Ascending aorta (tissue), 2 donors: ENCODE measurements around the gene POU2F1. TPM values are rescaled to one million over a fixed set of nuclear protein-coding genes. Genes with fewer than 3 reads are reported as not detected.

ENCODE experiments used
- DNase-seq, 2 donors: peaks; one replicate each; pipeline ENCODE4 v3.0.0-alpha.2; 2019; ENCODE audit warnings: low spot score in 2 of 2
- H3K27ac ChIP-seq, 2 donors: fragments of 200-600 bp; sonication (generic); one replicate each; pipeline ENCODE4 v1.5.1; 2016 to 2017; ENCODE audit warnings: mild to moderate bottlenecking in 1 of 2
- H3K27me3 ChIP-seq: fragments of 200-600 bp; sonication (generic); one replicate; pipeline ENCODE4 v1.5.1; 2017
- H3K36me3 ChIP-seq, 2 donors: fragments of 200-600 bp; sonication (generic); one replicate each; pipeline ENCODE4 v1.5.1; 2016
- H3K4me1 ChIP-seq, 2 donors: fragments of 200-600 bp; sonication (generic); one replicate each; pipeline ENCODE4 v1.5.1; 2016 to 2017; ENCODE audit warnings: mild to moderate bottlenecking in 1 of 2
- H3K4me3 ChIP-seq, 2 donors: fragments of 200-600 bp; sonication (generic); one replicate each; pipeline ENCODE4 v1.5.1; 2016 to 2017; ENCODE audit warnings: mild to moderate bottlenecking in 1 of 2
- H3K9me3 ChIP-seq, 2 donors: fragments of 200-600 bp; sonication (generic); one replicate each; pipeline ENCODE4 v1.5.1; 2016
- CTCF ChIP-seq, 3 experiments: fragments of 200-600 bp in 2 of 3; fragments of 450-650 bp in 1 of 3; sonication (generic) in 2 of 3; IDR thresholded peaks; one replicate each; pipeline ENCODE4 v1.5.1; 2016 to 2019; ENCODE audit warnings: antibody characterized with exemption in 3 of 3, mild to moderate bottlenecking in 1 of 3, moderate library complexity in 1 of 3
- intact Hi-C: fragments of 100-400 bp; cut with DNase I; formaldehyde crosslinking; loops from one replicate; pipeline ENCODE4 v1.15.1; 2023
- total RNA-seq: library from RNA; depleted of rRNA; stranded (reverse); fragments of >200 nt; gene quantifications from one replicate; pipeline ENCODE4 v1.1.0, GENCODE V29; 2016

Gene POU2F1
- total RNA-seq, 1 donor from 2014 or later: 3.0 TPM

DNA sequence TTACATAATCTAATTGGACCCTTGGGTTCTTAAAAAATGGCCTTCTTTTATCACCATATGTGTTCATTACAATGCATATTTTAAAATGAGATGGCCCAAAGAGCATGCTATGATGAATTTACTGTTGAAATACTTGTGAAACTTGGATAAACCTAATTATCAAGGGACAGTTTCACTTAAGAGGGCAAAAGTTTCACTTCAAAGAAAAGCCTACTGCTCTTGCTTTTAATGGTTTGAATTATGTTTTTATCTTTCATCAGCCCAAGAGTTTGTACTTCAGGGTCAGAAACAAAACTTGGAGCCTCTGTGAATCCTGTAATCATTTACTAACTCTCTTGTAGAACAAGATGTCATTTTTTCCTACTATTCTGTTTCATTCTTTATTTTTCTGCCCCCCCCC, 32.3 kb downstream of the POU2F1 start:
- no peak overlapping the region for H3K27ac ChIP-seq
- H3K27me3 ChIP-seq: no peaks in the 10 kb centered on the region
- DNase-seq: no peak
- TF ChIP-seq CTCF (IDR thresholded peaks at IDR 0.05): no peak
- peaks cover 0 to 2% of the 10 kb centered on the region in 2 donors for H3K4me1 ChIP-seq
- H3K36me3 ChIP-seq: no peaks in the 10 kb centered on the region
- H3K9me3 ChIP-seq: no peaks in the 10 kb centered on the region
- no peak overlapping the region for H3K4me3 ChIP-seq
- intact Hi-C loops: no loop called here

- intact Hi-C loops: no loop called here
- H3K4me1 ChIP-seq: peaks cover 0 to 9% of the 10 kb centered on the region in 2 donors
Observed at GRCh38 chr1:167258858-167259257, 38.2 kb downstream of the POU2F1 start.

GRCh38 chr1:167262836-167263235, 42.1 kb downstream of the POU2F1 start:
- intact Hi-C loops: no loop called here
- Histone ChIP-seq H3K4me1 (peaks cover 0 to 9% of the 10 kb centered on the region in 2 donors), H3K4me3 (no peak overlapping the region), H3K27me3 (no peaks in the 10 kb centered on the region), H3K9me3 (no peaks in the 10 kb centered on the region), H3K27ac (no peak overlapping the region), H3K36me3 (no peaks in the 10 kb centered on the region)
- no peak for DNase-seq
- no peak for TF ChIP-seq CTCF (IDR thresholded peaks at IDR 0.05)

More at GRCh38 chr1:167258858-167259257, 38.2 kb downstream of the POU2F1 start:
- Histone ChIP-seq H3K27ac (no peak overlapping the region), H3K4me3 (no peak overlapping the region), H3K27me3 (no peaks in the 10 kb centered on the region), H3K36me3 (no peaks in the 10 kb centered on the region), H3K9me3 (no peaks in the 10 kb centered on the region)
- no peak for TF ChIP-seq CTCF (IDR thresholded peaks at IDR 0.05)
- no peak for DNase-seq

GRCh38 chr1:167263344-167263743, 42.7 kb downstream of the POU2F1 start:
- intact Hi-C loops: no loop called here
- H3K27ac ChIP-seq: no peak overlapping the region
- peaks cover 0 to 9% of the 10 kb centered on the region in 2 donors for H3K4me1 ChIP-seq
- DNase-seq: no peak
- no peak overlapping the region for H3K4me3 ChIP-seq
- no peaks in the 10 kb centered on the region for H3K9me3 ChIP-seq
- H3K27me3 ChIP-seq: no peaks in the 10 kb centered on the region
- no peaks in the 10 kb centered on the region for H3K36me3 ChIP-seq
- no peak for TF ChIP-seq CTCF (IDR thresholded peaks at IDR 0.05)

- H3K4me3 ChIP-seq: no peak overlapping the region
- no peak for DNase-seq
- H3K36me3 ChIP-seq: no peaks in the 10 kb centered on the region
- TF ChIP-seq CTCF (IDR thresholded peaks at IDR 0.05): no peak
- H3K9me3 ChIP-seq: no peaks in the 10 kb centered on the region
- H3K4me1 ChIP-seq: peaks cover 0 to 9% of the 10 kb centered on the region in 2 donors
- no peaks in the 10 kb centered on the region for H3K27me3 ChIP-seq
- intact Hi-C loops: no loop called here
- no peak overlapping the region for H3K27ac ChIP-seq
Observed at GRCh38 chr1:167263819-167264464, 43.3 kb downstream of the POU2F1 start.
